ENCODE measurements around the gene ZNF417.

DNA sequence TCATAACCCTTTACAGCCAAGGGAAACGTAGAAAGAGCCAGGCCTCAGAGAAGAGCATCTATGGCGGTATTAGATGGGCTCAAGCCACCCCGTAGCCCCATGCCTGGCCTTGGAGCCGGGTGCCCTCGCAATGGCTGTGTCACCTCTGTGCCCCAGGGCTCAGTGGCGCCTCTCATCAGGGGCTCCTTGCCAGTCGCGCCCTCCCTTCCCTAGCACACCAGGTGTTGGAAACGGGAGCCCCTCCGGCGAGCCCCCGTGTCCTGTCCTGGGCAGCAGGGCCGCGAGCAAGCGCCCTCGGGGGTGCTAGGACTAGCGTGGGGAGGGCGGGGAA, 30.7 kb upstream of the ZNF417 start:
- TF ChIP-seq CTCF (IDR thresholded peaks at IDR 0.05): no peak
- TF ChIP-seq POLR2A (IDR thresholded peaks at IDR 0.05): no peak
